Measurements from ENCODE around the gene ARID3B. TPM values are rescaled to one million over a fixed set of nuclear protein-coding genes. Genes with fewer than 3 reads are reported as not detected.
A peak's percentile ranks its signal among the peaks of the same experiment; 100 is the strongest.

ARID3B gene
- total RNA-seq, 1 experiment from 2014 or later: 101 TPM

DNA sequence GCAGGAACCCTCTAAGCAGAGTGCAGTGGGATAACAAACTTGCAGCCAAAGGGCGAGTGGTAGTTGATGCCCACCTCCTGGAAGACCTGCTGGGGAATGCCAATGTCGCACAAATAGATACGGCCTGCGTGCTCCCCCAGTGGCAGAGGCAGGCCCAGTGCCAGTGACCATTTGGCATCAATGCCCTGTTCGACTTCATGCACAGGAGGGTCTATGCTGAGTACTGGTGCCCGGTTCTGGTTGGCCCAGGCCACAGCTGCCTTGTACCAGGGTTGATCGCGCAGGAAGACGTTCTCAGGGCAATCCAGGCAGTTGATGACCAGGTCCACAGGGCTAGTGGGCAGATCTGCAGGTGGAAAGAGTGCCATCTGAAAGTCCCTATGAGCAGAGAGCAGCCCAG, 91.6 kb downstream of the ARID3B start:
- H2AK5ac ChIP-seq (ENCODE audit: insufficient read length, low read length): no peak overlapping the region
- DNase-seq: peak; percentile 22
- H3K36me3 Mint-ChIP-seq (ENCODE audit: insufficient read depth in 1 of 3, low read depth in 3 of 3): peaks cover 23 to 53% (median 42%) of the 10 kb centered on the region in 3 experiments; a peak in 6 of 7 replicates
- no peak overlapping the region for H3K18ac ChIP-seq (ENCODE audit: insufficient read length, low read depth, low read length)
- no CpG with 5 or more reads among the region's 9 CpGs for WGBS (ENCODE audit: extremely low coverage, insufficient read length, low lambda C conversion rate)
- H4K20me1 ChIP-seq (ENCODE audit: control insufficient read depth, insufficient read depth, insufficient read length): no peaks in the 10 kb centered on the region
- H3T11ph ChIP-seq (ENCODE audit: low read length): no peak overlapping the region
- no peak overlapping the region for H3K23ac ChIP-seq (ENCODE audit: insufficient read length, low read depth, low read length)
- no peaks in the 10 kb centered on the region for H3K79me2 ChIP-seq (ENCODE audit: insufficient read depth, low read length)
- H2BK15ac ChIP-seq (ENCODE audit: low read depth, low read length): no peak overlapping the region
- H3K14ac ChIP-seq (ENCODE audit: insufficient read depth, low read length): no peak overlapping the region
- H3K27ac ChIP-seq (ENCODE audit: insufficient read length, low read depth, low read length): no peak overlapping the region
- H2BK20ac ChIP-seq (ENCODE audit: low read depth, low read length, poor library complexity, severe bottlenecking): no peak overlapping the region
- no peak overlapping the region for H3K4me3 Mint-ChIP-seq
- H3K4me1 Mint-ChIP-seq: no peaks in the 10 kb centered on the region
- H3K23me2 ChIP-seq (ENCODE audit: insufficient read length, low read depth, low read length, poor library complexity, severe bottlenecking): no peaks in the 10 kb centered on the region
- H2BK12ac ChIP-seq (ENCODE audit: insufficient read length, low read depth, low read length): no peak overlapping the region
- no peak overlapping the region for H4K5ac ChIP-seq (ENCODE audit: insufficient read length, low read depth, low read length)
- H3K4ac ChIP-seq (ENCODE audit: low read depth, low read length): no peak overlapping the region
- H3K9me3 Mint-ChIP-seq: no peaks in the 10 kb centered on the region
- no peak overlapping the region for H3K4me2 ChIP-seq (ENCODE audit: insufficient read depth, insufficient read length, low read length)
- H2AFZ ChIP-seq (ENCODE audit: low read length): no peak overlapping the region
- no peak overlapping the region for H3K9ac ChIP-seq (ENCODE audit: extremely low read depth, insufficient read length, low read length)
- H3K79me1 ChIP-seq (ENCODE audit: insufficient read depth, low read depth, low read length, poor library complexity, severe bottlenecking): no peaks in the 10 kb centered on the region
- H4K91ac ChIP-seq (ENCODE audit: insufficient read length, low read depth, low read length): no peak overlapping the region
- TF ChIP-seq, protein P1, sequence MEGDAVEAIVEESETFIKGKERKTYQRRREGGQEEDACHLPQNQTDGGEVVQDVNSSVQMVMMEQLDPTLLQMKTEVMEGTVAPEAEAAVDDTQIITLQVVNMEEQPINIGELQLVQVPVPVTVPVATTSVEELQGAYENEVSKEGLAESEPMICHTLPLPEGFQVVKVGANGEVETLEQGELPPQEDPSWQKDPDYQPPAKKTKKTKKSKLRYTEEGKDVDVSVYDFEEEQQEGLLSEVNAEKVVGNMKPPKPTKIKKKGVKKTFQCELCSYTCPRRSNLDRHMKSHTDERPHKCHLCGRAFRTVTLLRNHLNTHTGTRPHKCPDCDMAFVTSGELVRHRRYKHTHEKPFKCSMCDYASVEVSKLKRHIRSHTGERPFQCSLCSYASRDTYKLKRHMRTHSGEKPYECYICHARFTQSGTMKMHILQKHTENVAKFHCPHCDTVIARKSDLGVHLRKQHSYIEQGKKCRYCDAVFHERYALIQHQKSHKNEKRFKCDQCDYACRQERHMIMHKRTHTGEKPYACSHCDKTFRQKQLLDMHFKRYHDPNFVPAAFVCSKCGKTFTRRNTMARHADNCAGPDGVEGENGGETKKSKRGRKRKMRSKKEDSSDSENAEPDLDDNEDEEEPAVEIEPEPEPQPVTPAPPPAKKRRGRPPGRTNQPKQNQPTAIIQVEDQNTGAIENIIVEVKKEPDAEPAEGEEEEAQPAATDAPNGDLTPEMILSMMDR (conservative IDR thresholded peaks at IDR 0.05): no peak
- H3K27me3 Mint-ChIP-seq (ENCODE audit: low read depth): no peaks in the 10 kb centered on the region; the same call in 1 of the 2 replicates
- no peak overlapping the region for H2BK5ac ChIP-seq (ENCODE audit: insufficient read length, low read length)
- H3K56ac ChIP-seq (ENCODE audit: insufficient read length, low read depth, low read length): no peak overlapping the region
- H3K9me3 ChIP-seq (ENCODE audit: control insufficient read depth, low read depth, low read length): no peaks in the 10 kb centered on the region
- no peak overlapping the region for H2BK120ac ChIP-seq (ENCODE audit: low read depth, low read length, poor library complexity, severe bottlenecking)
- H3K27ac Mint-ChIP-seq: peak overlapping the region in 1 of 3 experiments; percentile 49; a peak in 1 of 7 replicates
- H3K27me3 ChIP-seq (ENCODE audit: insufficient read depth, low read length): no peaks in the 10 kb centered on the region
- no peak overlapping the region for H4K8ac ChIP-seq (replicated peaks; ENCODE audit: insufficient read length, low read depth, low read length)
- H3K4me1 ChIP-seq (ENCODE audit: insufficient read depth, low read length): no peaks in the 10 kb centered on the region
